Activated T-cell treated with anti-CD3 and anti-CD28 coated beads for 4 hours (primary cell): Measurements from ENCODE around the gene PIGT.

Experiments used
- DNase-seq: peaks from one replicate; pipeline ENCODE4 v3.0.0-alpha.2; 2020

The PIGT gene

GRCh38 chr20:45402946-45403345, 13.0 kb upstream of the PIGT start:
- DNase-seq: no peak

DNA sequence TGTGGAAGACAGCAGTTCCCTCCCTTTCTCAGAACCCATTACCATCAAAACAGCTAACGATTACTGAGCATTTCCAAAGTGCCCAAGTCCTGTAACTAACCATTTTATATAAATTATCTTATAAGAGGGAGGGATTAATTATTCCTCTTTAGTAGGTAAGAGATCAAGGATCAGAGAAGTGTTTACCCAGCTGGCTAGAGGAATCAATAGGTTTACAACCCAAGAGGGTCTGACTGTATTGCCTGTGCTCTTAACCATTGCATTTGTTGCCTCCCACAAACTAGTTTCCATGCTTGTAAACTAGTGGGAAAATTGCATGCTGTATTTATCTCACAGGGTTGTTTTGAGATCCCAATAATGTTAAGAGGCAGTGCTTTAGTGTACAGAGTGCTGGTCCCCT, 11.5 kb upstream of the PIGT start:
- no peak for DNase-seq

DNA sequence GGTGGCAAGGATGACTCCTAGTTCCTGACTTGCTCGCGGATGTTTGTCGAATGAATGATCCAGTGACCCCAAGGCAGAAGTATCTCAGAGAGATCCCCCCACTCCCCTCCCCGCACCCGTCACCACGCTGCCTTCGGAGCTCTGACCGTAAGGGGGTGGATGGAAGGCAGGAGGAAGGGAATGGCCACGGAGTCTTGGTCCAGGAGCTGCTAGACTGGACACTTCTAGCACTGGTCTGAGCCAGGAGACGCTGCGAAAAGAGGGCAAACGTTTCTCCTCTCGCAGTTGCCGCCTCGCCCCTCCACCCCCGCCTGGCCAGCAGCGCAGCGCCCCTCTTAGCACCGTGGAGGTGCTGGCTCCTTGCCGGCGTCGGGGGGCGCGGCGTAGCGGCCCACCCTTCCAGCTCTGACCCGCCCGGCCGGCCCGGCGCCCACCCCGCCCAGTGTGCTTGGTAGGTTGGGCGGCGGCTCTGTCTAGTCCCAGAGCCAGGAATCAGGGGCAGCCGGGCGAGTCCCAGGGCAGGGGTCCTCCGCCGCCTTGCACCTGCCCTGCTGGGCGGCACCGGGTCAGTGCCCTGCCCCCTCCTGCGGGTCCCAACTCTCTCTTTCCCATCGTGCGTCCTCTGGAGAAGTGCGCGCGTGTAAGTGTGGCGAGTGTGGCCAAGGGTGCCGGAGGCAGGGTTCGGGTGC, 10.2 kb upstream of the PIGT start:
- no peak for DNase-seq

DNA sequence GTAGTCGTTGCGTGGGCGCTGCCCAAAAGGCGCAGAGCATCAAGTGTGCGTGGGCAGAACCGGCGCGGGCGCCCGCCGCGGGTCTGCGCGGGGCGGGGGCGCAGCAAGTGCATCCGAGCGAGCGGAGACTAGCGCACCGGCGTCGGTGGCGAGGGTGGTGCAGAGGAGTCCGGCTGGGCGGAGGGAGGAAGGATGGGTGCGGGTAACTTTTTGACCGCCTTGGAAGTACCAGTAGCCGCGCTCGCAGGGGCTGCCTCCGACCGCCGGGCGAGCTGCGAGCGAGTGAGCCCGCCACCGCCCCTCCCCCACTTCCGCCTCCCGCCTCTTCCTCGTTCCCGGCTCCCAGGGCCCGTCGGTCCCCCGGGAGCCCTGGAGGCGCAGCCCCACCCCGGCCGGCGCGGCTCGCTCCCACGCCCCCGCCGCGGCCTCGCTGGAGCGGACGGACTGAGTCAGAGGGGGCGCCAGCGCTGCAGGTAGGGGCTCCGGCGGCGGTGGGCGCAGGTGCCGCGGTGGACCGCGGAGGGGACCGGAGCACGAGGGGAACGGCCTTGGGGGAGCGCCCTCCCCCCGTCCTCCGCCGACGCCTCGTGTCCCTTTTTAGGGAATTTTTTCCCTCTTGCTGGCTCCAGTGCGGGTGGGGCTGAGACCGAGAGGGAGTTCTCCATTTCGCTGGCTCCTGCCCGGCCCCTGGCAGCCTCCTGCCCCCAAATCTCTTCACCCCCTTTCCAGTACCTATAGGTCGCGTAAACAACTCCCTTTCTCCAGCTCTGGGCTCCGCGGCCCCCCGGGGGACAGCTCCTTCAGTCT, 9.5 kb upstream of the PIGT start:
- peak; percentile 57 for DNase-seq

GRCh38 chr20:45407067-45407745, 8.7 kb upstream of the PIGT start:
- no peak for DNase-seq

DNA sequence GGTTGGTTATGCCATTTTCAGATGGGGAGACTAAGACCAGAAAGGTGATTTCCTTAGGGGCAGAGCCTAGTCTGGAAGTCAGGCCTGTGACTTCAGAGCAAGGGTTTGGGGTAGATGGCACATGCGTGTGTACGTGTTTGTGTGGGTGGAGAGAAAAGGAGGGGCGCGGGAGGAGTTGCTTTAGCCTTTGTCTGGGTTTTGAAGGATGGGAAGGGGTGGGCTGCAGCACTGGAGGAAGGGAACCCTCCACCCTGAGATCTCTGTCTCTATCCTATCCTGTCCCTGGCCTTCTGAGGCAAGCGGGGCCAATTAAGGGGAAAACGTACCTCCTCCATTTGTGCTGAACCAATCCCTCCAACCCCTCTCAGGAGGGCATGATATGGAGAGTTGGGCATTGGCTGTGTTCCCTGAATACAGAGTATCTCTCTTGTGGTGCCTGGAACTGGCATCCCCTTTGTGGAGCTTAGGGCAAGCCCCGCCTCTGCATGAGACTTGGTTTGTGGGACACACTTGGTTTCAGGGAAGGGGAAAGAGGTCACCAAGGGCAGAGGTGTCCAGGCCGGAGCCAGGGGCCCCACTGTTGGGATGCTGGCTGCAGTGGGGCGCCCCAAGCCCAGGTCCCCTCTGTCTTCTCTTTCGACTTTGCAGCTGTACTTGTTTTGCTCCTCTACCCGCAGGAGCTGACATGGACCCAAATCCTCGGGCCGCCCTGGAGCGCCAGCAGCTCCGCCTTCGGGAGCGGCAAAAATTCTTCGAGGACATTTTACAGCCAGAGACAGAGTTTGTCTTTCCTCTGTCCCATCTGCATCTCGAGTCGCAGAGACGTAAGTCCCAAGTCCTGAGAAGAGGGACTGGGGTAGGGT, 7.9 kb upstream of the PIGT start, which contains the start of gene DBNDD2:
DBNDD2 (plus strand) TSS at position 507 of the 863 bp plus-strand sequence; CDS start at position 686, 179 bp downstream.
- no peak for DNase-seq

DNA sequence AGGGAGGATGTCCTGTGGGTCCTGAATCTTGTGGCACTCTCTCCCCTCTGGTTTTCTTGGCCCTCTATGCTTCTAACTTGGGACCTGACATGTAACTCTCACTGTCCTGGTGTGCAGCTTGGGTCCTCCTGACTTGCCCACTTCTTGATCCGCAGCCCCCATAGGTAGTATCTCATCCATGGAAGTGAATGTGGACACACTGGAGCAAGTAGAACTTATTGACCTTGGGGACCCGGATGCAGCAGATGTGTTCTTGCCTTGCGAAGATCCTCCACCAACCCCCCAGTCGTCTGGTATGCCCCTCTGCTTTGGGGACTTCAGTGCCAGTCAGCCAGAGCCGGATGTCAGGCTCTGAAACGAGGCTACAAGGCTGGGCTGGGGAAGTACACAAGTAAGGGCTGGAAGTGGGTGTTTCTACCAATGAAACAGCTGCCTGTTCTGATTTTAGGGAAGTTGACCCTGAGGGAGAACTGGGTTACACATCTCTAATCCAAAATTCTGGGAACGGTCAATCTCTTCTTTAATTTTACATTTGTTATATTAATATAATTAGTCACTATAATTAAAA, 7.2 kb upstream of the PIGT start:
- DNase-seq: no peak

- DNase-seq: no peak
Observed at GRCh38 chr20:45409521-45410272, 6.2 kb upstream of the PIGT start.

- no peak for DNase-seq
Observed at GRCh38 chr20:45410887-45411286, 5.1 kb upstream of the PIGT start.

DNA sequence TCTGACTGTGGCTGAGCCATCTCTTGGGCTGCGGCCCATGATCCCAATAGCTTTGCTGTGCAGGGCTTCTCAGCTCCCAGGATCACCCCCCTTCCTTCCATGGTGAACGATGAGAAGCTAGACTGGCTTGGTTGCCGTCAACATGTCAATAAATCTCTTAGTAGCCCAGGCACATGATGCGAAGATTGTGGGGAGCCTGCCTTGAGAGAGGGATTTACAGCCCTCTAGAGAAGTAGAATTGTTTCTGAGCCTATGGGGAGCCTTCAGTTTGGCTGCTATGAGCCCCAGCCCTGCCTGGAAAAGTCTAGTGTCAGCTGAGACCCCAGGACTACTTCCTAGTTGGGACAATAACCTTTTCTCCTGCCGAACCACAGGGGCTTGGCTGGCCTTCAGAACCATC, 3.3 kb upstream of the PIGT start:
- no peak for DNase-seq

DNA sequence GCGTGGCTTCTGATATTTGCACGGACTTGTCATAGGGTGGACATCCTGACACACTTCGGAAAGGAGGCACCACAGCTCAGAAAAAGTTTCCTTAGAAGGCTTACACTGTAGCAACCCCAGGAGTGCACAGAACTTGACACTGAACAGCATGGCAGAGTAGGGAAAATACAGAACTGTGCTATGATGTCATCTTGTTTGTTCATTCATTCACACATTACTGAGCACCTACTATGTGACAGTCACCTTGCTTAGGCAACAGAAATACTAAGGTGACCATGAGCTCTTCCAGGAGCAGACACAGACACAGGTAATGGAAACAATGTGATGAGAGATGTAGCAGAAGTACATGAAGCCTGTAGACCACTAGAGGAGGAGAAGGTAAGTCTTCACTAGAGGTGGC, 2.5 kb upstream of the PIGT start:
- DNase-seq: no peak

GRCh38 chr20:45416917-45417316, 976 bp downstream of the PIGT start:
- DNase-seq: no peak

DNA sequence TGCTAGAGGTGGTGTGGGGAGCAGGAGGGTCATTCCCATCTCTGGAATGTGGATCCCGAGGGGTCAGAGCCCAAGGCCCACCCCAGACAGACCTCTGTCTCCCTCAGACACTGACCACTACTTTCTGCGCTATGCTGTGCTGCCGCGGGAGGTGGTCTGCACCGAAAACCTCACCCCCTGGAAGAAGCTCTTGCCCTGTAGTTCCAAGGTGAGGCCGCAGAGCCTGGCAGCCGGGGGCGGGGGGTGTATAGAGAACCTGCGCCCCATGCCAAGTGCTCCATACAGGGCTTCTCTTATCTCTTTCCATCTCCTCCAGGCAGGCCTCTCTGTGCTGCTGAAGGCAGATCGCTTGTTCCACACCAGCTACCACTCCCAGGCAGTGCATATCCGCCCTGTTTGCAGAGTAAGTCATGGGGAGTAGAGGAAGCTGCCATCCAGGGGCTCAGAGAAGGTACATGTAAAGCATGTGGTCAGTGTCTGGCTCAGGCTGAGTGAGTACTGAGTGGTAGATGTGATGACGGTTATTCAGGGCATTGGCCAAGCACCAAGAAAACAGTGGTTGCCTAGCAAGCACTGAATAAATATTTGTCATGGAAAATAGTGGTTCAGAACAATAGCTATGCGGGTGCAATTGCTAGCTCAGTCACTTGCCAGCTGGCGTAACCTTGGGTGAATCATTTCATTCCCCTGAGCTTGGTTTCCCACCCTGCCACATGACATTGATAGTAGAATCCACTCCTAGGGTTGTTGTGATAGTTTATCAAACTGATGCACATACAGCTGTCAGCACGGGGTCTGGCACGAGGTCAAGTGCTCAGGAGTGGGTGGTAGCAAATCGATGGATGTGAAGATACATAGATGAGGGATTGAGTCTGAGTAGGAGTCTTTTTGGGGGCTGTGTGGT, 3.5 kb downstream of the PIGT start:
- no peak for DNase-seq

DNA sequence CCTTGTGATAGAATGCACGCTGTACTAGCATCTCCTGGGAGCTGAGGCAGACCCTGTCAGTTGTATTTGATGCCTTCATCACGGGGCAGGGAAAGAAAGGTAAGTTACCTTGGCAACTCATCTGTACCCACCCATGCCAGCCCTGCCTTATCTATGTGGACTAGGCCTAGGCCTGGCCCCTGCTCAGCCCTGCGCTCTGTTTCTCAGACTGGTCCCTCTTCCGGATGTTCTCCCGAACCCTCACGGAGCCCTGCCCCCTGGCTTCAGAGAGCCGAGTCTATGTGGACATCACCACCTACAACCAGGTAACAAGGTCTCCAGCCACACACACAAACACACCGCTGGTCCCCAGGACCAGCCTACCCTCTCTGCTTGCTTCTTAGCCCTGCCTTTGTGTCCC, 4.2 kb downstream of the PIGT start:
- no peak for DNase-seq

- no peak for DNase-seq
Observed at GRCh38 chr20:45423700-45424099, 7.8 kb downstream of the PIGT start.

GRCh38 chr20:45425561-45425960, 9.6 kb downstream of the PIGT start:
- DNase-seq: no peak

DNA sequence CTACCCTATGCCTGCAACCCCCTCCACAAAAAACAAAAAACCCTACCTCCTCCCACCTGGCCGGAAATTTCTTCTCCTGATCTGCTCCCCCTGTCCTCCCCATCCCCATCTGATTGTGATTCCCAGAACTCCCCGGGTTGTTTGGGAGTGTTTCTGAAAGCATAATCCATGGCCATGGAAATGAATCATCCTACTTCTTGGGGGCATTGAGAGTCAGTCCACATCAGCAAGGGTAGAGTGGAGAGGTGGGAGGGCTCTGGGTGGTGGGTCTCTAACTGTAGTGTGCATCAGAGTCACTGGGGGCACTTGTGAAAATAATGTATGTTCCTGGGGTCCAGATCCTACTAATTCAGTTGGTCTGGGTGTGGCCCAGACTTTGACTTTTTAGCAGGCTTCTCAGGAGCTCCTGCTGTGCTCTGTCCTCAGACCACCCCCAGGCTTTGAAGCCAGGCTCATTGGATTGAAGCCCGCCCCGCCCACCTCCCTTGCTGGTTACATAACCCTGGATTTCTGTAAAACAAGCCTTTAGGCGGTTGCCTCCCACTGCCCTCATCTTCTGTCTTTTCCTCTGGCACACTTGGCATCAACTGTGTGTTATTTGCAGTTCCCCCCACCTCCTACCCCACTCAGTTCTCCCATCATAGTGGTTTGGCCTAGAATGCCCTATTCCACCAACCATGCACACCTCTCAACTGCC, 10.5 kb downstream of the PIGT start:
- no peak for DNase-seq

DNA sequence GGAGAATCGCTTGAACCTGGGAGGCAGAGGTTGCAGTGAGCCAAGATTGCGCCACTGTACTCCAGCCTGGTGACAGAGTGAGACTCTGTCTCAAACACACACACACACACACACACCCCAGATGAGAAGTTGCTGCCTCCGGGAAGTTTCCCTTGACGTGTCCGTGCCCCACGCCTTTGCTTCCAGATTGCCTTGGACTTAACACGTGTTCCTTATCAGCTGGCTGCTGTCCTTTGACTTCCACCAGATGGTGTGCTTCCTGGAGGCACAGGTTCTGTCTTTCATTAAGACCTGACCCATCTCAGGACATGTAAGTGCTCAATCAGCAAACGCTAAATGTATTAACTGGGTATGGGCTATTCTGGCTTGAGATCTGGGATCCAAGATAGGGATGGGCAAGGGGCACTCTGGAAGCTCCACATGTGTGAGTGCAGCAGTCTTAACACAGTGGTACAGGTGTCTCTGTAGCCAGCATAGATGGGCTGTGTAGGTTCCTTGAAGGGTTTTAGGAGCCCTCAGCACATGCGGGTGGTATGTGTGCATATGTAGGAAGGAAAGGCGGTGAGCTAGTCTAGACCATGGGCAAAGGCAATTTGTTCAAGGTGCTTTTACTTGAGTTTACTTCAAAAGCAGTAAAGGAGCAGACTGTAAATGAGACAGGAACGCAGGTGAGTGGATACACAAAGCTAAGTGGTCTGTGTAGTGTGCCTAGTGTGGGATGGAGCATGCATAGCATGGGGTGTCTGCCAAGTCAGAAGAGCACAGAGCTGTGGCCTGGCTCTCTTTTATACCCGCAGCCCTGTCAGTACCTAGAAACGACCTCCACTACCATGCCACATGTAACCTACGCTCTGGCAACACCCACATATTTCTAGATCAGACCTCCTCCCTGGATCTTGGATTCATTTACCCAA, 11.6 kb downstream of the PIGT start:
- no peak for DNase-seq

DNA sequence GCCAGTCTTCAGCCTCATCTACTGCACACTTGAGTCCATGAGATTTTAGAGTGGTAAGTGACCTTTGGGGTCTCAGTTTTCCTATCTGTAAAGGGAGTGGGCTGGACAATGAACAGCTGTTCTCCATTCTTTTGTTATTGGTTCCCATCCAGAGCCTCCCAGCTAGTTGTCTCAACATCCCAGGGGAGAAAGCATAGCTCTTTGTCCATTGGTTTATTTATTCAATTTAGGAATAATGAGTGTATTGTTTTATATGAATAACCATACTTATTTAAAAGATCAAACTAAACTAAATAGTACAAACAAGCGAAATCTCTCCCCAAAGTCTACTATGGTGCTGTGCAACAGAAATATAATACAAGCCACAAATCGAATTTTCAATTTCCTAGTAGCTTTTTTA, 13.7 kb downstream of the PIGT start:
- DNase-seq: no peak
